Neuronal stem cell (in vitro differentiated cells): ENCODE data around the gene LIN7C.
"Not testable (repeated sequence)": the region's sequence is repeated elsewhere in the genome, so short reads cannot be mapped to it uniquely, and the experiment has no call there.

Experiments
- DNase-seq: peaks from one replicate; pipeline ENCODE4 v3.0.0-alpha.2; 2013; ENCODE audit warnings: low spot score
- H2AFZ ChIP-seq: one replicate; pipeline ENCODE4 v1.6.1; 2013; ENCODE audit warnings: mild to moderate bottlenecking, low read length, inconsistent platforms
- H2AK5ac ChIP-seq: 2 replicates; pipeline ENCODE4 v1.6.1; 2013; ENCODE audit warnings: low read depth, mild to moderate bottlenecking, inconsistent platforms, low read length, moderate library complexity, mixed read lengths
- H2BK120ac ChIP-seq: 2 replicates; pipeline ENCODE4 v1.6.1; 2013; ENCODE audit warnings: low read depth, mild to moderate bottlenecking, inconsistent platforms, low read length, moderate library complexity, mixed read lengths
- H2BK12ac ChIP-seq: one replicate; pipeline ENCODE4 v1.6.1; 2013; ENCODE audit warnings: low read length, inconsistent platforms
- H2BK15ac ChIP-seq: 2 replicates; pipeline ENCODE4 v1.6.1; 2013; ENCODE audit warnings: mild to moderate bottlenecking, low read length, inconsistent platforms, mixed read lengths
- H2BK5ac ChIP-seq: one replicate; pipeline ENCODE4 v1.6.1; 2013; ENCODE audit warnings: inconsistent platforms, mild to moderate bottlenecking, low read length, moderate library complexity
- H3K14ac ChIP-seq: one replicate; pipeline ENCODE4 v1.6.1; 2013; ENCODE audit warnings: low read length, inconsistent platforms
- H3K18ac ChIP-seq: 2 replicates; pipeline ENCODE4 v1.6.1; 2013; ENCODE audit warnings: low read length, inconsistent platforms
- H3K23ac ChIP-seq: 2 replicates; pipeline ENCODE4 v1.6.1; 2013; ENCODE audit warnings: low read depth, mild to moderate bottlenecking, mixed read lengths, low read length, inconsistent platforms; ENCODE audit not compliant: poor library complexity
- H3K27ac ChIP-seq: replicated peaks from 3 replicates; pipeline ENCODE4 v1.5.1; 2013; ENCODE audit warnings: low read length, inconsistent platforms
- H3K27me3 ChIP-seq, 3 experiments: 2 replicates each; pipeline ENCODE4 v1.6.1; 2013; ENCODE audit warnings: low read length in 3 of 3, mild to moderate bottlenecking in 2 of 3, inconsistent platforms in 1 of 3, low read depth in 1 of 3, mixed read lengths in 1 of 3, moderate library complexity in 1 of 3; ENCODE audit not compliant: control insufficient read depth in 3 of 3, insufficient read depth in 3 of 3
- H3K36me3 ChIP-seq, 2 donors: replicated peaks in 1 of 2; 2 replicates each; pipeline ENCODE4 v1.6.1; 2013; ENCODE audit warnings: low read length in 2 of 2; ENCODE audit not compliant: control insufficient read depth in 2 of 2, insufficient read depth in 2 of 2
- H3K4ac ChIP-seq: 2 replicates; pipeline ENCODE4 v1.6.1; 2013; ENCODE audit warnings: inconsistent platforms, mild to moderate bottlenecking, low read length, moderate library complexity
- H3K4me1 ChIP-seq, 2 donors: 1 replicate in 1 of 2; 2 replicates in 1 of 2; pipeline ENCODE4 v1.6.1; 2013; ENCODE audit warnings: low read length in 2 of 2, low read depth in 1 of 2; ENCODE audit not compliant: control insufficient read depth in 2 of 2, insufficient read depth in 1 of 2
- H3K4me2 ChIP-seq: one replicate; pipeline ENCODE4 v1.6.1; 2013; ENCODE audit warnings: mild to moderate bottlenecking, low read length, inconsistent platforms; ENCODE audit not compliant: insufficient read depth, poor library complexity, severe bottlenecking
- H3K4me3 ChIP-seq, 2 donors: 2 replicates each; pipeline ENCODE4 v1.5.1; 2013; ENCODE audit warnings: low read length in 2 of 2, mild to moderate bottlenecking in 2 of 2, inconsistent platforms in 1 of 2, moderate library complexity in 1 of 2
- H3K79me1 ChIP-seq: one replicate; pipeline ENCODE4 v1.6.1; 2013; ENCODE audit warnings: low read depth, mild to moderate bottlenecking, inconsistent platforms, low read length, moderate library complexity
- H3K9ac ChIP-seq: one replicate; pipeline ENCODE4 v1.6.1; 2013; ENCODE audit warnings: mild to moderate bottlenecking, low read depth, low read length, inconsistent platforms; ENCODE audit not compliant: poor library complexity
- H3K9me3 ChIP-seq, 2 donors: replicated peaks in 1 of 2; 2 replicates each; pipeline versions ENCODE3 to v1.6.1; 2013; ENCODE audit warnings: low read length in 2 of 2, mild to moderate bottlenecking in 2 of 2, inconsistent platforms in 1 of 2, low read depth in 1 of 2, mixed read lengths in 1 of 2, moderate library complexity in 1 of 2; ENCODE audit not compliant: control insufficient read depth in 2 of 2, insufficient read depth in 1 of 2
- H4K8ac ChIP-seq: one replicate; pipeline ENCODE4 v1.6.1; 2013; ENCODE audit warnings: low read depth, mild to moderate bottlenecking, inconsistent platforms, low read length, moderate library complexity
- H4K91ac ChIP-seq: one replicate; pipeline ENCODE4 v1.6.1; 2013; ENCODE audit warnings: low read length, low read depth, mild to moderate bottlenecking, inconsistent platforms; ENCODE audit not compliant: poor library complexity
- WGBS, 2 donors: extraction: QIAGEN DNeasy Blood & Tissue Kit; methylation state at CpG; one replicate each; pipeline ENCODE4 v1.1.7; 2013; ENCODE audit warnings: missing lambda C conversion rate in 2 of 2, mixed read lengths in 1 of 2; ENCODE audit not compliant: insufficient read length in 2 of 2, insufficient replicate concordance in 1 of 2; ENCODE audit errors: extremely low coverage in 2 of 2; 5-methylcytosine and 5-hydroxymethylcytosine counted together

The LIN7C gene

DNA sequence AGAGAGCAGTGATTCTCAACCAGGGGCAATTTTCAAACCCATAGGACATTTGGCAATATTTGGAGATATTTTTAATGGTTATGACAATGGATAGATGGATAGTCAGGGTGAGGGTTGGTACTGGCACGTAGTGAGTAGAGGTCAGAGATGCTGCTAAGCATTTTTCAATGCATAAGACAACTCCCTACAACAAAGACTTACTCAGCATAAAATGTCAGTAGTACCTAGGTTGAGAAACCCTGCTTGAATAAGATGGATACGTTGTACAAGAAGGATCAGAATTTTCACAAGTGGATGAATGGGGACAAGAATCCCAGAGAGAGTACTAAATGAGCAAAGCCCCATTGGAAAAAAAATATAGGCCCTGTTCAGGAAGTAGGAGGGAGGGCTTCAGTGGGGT lies 11.9 kb upstream of the LIN7C start:
- Histone ChIP-seq H4K8ac (no peak overlapping the region), H3K9ac (no peak overlapping the region), H3K4me3 (no peak overlapping the region), H3K4ac (no peak overlapping the region), H2AK5ac (no peak overlapping the region), H3K18ac (no peak overlapping the region), H2BK120ac (no peak overlapping the region), H3K79me1 (no peaks in the 10 kb centered on the region), H4K91ac (no peak overlapping the region), H2BK5ac (no peak overlapping the region), H2AFZ (no peak overlapping the region), H3K4me1 (no peaks in the 10 kb centered on the region), H3K4me2 (no peak overlapping the region), H2BK12ac (no peak overlapping the region), H3K36me3 (no peaks in the 10 kb centered on the region), H3K27ac (no peak overlapping the region), H3K9me3 (no peaks in the 10 kb centered on the region), H3K23ac (no peak overlapping the region), H2BK15ac (no peak overlapping the region), H3K14ac (no peak overlapping the region), H3K27me3 (no peaks in the 10 kb centered on the region)
- DNase-seq = no peak
- no CpG with 5 or more reads among the region's 2 CpGs for whole genome bisulfite sequencing, 2 donors

DNA sequence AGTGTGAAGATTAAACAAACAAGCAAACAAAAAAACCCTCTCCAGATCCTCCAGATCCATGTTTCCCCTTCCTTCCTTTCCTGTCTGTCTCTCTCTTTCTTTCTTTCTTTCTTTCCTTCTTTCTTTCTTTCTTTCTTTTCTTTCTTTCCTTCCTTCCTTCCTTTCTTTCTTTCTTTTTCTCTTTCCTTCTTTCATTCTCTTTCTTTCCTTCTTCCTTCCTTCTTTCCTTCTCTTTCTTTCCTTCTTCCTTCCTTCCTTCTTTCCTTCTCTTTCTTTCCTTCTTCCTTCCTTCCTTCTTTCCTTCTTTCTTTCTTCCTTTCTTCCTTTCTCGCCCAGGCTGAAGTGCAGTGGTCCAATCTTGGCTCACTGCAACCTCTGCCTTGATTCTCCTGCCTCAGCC lies 10.9 kb upstream of the LIN7C start:
- H3K27me3 ChIP-seq = not testable (repeated sequence)
- no CpG with 5 or more reads among the region's 1 CpG for WGBS, 2 donors

DNA sequence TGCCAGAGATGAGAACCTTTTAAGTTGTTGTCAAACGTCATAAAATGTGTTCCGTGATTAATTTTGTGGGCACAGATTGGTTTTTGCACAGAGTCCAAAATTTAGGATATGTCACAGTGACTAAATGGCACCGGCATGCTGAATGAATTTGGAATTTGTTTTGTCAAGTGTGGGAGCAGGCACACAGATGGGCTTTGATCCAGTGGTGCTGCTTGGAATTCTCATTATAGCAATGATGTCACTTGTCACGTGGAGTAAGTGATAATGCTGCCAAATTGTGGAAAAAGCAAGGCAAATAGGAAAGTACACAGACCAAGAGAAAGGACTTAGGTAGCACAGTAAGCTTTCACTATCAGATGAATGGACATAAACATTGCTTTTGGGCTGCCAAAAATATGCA lies 8.0 kb upstream of the LIN7C start:
- no peaks in the 10 kb centered on the region for H3K27me3 ChIP-seq
- no peak overlapping the region for H2BK120ac ChIP-seq
- H3K4me3 ChIP-seq = no peak overlapping the region
- no peak overlapping the region for H3K18ac ChIP-seq
- no peaks in the 10 kb centered on the region for H3K79me1 ChIP-seq
- no peak overlapping the region for H2AK5ac ChIP-seq
- no CpG with 5 or more reads among the region's 4 CpGs for WGBS, 2 donors
- H4K91ac ChIP-seq = no peak overlapping the region
- no peak overlapping the region for H2BK12ac ChIP-seq
- no peak overlapping the region for H3K4me2 ChIP-seq
- H4K8ac ChIP-seq = no peak overlapping the region
- no peak overlapping the region for H2BK15ac ChIP-seq
- H3K23ac ChIP-seq = no peak overlapping the region
- H3K9ac ChIP-seq = no peak overlapping the region
- no peaks in the 10 kb centered on the region for H3K4me1 ChIP-seq
- DNase-seq = no peak
- H3K9me3 ChIP-seq = no peaks in the 10 kb centered on the region
- no peak overlapping the region for H3K27ac ChIP-seq
- no peak overlapping the region for H2BK5ac ChIP-seq
- no peak overlapping the region for H3K4ac ChIP-seq
- H3K14ac ChIP-seq = no peak overlapping the region
- H2AFZ ChIP-seq = no peak overlapping the region
- H3K36me3 ChIP-seq = no peaks in the 10 kb centered on the region

More for the DNA sequence above, 10.9 kb upstream of the LIN7C start:
- not testable (repeated sequence) for H3K4me2 ChIP-seq, H2BK5ac ChIP-seq, H3K27ac ChIP-seq, DNase-seq, H3K9me3 ChIP-seq, H3K9ac ChIP-seq, H3K36me3 ChIP-seq, H3K14ac ChIP-seq, H3K18ac ChIP-seq, H3K79me1 ChIP-seq, H3K4me3 ChIP-seq, H3K4ac ChIP-seq, H2BK12ac ChIP-seq, H2AK5ac ChIP-seq, H2BK15ac ChIP-seq, H3K23ac ChIP-seq, H2BK120ac ChIP-seq, H2AFZ ChIP-seq, H3K4me1 ChIP-seq, H4K8ac ChIP-seq, H4K91ac ChIP-seq

DNA sequence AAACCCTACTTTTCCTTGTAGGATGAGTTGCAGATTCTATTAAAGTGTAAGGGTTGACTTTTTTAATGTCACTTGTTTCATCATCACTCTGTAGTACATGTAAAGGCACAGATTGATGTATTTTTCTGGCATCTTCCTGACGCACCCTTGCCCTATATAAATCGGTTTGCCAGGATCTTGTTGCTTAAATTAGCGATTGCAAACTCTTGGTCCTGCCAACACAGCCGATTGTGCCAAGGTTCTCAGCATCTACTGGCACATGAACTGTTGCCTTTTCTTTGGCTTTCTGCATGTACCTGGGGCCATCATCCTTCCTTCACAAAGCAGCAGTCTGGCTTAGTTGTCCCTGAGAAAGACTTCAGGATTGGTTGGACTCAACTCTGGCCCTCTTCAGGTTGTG lies 7.5 kb upstream of the LIN7C start:
- Histone ChIP-seq H3K4me2 (no peak overlapping the region), H2BK15ac (no peak overlapping the region), H3K4ac (no peak overlapping the region), H3K36me3 (no peaks in the 10 kb centered on the region), H3K9me3 (no peaks in the 10 kb centered on the region), H2BK120ac (no peak overlapping the region), H3K4me1 (no peaks in the 10 kb centered on the region), H3K9ac (no peak overlapping the region), H3K23ac (no peak overlapping the region), H2BK5ac (no peak overlapping the region), H3K14ac (no peak overlapping the region), H4K8ac (no peak overlapping the region), H3K27me3 (no peaks in the 10 kb centered on the region), H2AFZ (no peak overlapping the region), H4K91ac (no peak overlapping the region), H3K27ac (no peak overlapping the region), H3K79me1 (no peaks in the 10 kb centered on the region), H2BK12ac (no peak overlapping the region), H3K18ac (no peak overlapping the region), H2AK5ac (no peak overlapping the region), H3K4me3 (no peak overlapping the region)
- no CpG with 5 or more reads among the region's 4 CpGs for WGBS, 2 donors
- DNase-seq = no peak
